HG03175 (cell line): Measurements from ENCODE around the gene CHSY1.

Experiments
- ATAC-seq: cut with Tn5 transposase; IDR thresholded peaks from one replicate; pipeline ENCODE4 v1.9.1; 2021; ENCODE audit warnings: mild to moderate bottlenecking, moderate library complexity; ENCODE audit not compliant: unreplicated experiment

CHSY1 gene

DNA sequence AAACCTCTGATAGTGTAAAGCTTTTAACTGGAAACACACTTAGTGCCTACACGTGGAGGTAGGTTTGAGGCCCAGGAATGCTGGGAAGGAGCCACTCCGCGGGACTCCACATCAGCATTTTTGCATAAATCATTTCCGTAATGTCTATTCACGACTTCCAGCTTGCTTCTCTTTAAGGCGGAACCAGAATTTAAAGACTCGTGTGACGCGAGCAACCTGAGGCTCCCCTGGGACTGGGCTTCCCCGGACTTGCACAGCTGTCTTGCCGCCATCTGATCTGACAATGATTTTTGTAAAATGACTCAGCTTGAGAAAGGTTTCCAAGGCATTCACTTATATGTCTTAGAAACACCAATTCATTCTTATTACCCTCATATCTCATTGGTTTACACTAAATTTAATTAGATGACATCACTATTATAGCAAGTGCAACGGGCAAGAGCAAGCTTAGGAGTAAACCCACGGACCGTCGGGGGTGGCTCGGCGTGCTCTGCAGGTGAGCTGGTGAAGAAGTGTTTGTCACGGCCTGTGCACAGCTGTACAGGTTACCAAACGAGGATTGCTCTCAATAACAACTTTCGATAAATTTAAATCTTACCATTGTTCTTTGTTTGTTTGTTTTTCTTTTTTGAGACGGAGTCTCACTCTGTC is 95.2 kb downstream of the CHSY1 start:
- ATAC-seq: peak; percentile 91

DNA sequence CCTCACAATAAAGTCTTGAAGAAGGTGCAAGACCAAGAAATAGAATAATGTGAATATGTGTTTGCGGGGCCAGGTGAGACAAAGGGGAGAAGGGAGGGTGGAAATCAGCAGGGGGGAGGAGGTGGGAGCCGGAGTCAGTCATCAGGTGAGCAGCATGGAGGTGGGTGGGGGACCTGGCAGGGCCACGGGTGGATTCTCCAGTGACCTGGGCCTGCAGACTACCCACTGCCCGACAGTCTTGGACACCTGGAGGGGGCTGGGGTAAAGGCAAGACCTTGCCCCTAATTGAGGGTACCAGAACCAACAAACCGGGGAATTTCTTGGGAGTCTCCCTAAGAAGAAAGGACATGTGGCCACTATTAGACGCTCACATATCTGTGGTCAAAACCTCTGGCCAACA is 95.8 kb downstream of the CHSY1 start:
- ATAC-seq: no peak

DNA sequence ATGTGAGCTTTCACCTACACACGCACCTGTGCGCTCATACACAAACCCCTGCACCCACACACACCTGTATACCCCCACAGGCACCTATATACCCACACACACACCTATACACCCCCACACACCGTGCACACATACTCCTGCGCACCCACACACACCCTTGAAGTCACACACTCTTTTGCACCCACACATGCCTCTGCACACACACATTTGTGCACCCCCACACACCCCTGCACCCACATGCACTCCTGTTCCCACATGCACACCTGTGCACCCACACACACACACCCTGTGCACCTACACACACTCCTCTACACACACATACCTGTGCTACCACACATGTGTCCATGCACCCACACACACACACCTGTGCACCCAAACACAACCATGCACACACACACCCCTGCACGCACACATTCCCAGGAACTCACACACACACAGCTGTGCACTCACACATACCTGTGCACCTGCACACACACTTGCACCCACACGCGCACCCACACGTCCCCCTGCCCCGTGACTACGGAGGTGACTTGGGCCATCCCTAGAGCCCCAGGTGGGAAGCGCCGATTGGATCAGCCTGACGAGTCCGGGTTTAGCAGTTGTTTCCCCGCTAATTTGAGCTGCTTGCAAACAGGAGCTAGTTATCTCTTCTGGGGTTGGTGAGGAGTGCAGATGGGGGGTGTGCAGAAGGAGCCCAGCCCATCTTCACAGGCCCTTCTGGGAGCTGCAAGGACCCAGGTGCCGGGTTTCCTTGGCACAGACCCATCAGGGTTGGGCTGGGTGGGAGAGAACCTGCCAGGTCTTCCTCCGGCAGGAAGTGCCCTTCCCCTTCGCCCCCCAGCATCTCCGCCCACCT is 97.8 kb downstream of the CHSY1 start:
- no peak for ATAC-seq

DNA sequence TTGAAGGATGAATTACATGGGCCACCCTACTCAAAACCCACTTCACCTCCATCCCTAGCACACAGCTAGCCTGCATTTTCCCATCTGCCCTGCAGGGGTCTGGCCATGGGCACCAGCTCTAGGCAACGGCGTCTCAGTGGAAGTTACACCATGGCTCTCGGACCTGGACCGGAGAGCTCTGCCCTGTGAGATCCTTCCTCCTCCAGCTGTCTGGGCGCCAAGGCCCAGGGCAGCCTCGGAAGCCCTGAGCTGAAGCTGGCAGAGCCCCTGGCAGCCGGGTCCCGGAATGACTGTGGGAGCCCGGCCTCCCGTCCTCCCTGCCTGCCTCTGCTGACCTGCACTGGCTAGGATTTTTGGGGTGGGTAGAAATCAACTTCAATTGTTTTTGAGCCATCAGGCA is 98.9 kb downstream of the CHSY1 start:
- no peak for ATAC-seq

DNA sequence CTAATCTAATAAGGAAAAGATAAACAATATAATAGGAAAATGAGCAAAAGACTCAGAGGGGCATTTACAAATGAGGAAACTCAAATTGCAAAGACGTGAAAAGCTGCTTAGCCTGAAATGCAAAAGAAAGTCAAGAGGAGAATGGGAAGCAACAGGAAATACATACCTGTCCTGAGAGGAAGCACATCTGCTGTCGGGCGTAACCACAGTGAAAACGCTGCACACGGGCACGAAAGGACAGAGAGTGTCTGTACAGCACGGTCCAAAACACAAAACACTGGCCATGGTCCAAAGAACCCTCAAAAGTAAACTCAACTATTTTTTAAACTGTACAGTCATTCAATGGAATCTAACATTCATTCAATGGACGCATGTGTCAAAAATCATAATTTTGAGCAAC is 100.6 kb downstream of the CHSY1 start:
- ATAC-seq: no peak

DNA sequence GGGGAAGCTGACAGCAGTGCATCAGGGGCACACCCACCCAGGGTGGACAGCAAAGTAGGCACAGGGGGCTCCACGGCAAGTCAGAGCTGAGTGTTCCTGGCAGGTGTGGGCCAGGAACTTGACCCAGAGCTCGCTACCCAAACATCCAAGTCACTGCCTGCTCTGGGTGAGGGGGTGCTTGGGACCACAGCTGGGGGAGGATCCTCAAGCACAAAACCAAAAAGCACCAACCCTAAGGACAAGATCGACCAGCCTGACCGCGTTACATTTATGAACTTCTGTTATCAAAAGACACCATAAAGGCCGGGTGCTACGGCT is 101.2 kb downstream of the CHSY1 start:
- no peak for ATAC-seq

DNA sequence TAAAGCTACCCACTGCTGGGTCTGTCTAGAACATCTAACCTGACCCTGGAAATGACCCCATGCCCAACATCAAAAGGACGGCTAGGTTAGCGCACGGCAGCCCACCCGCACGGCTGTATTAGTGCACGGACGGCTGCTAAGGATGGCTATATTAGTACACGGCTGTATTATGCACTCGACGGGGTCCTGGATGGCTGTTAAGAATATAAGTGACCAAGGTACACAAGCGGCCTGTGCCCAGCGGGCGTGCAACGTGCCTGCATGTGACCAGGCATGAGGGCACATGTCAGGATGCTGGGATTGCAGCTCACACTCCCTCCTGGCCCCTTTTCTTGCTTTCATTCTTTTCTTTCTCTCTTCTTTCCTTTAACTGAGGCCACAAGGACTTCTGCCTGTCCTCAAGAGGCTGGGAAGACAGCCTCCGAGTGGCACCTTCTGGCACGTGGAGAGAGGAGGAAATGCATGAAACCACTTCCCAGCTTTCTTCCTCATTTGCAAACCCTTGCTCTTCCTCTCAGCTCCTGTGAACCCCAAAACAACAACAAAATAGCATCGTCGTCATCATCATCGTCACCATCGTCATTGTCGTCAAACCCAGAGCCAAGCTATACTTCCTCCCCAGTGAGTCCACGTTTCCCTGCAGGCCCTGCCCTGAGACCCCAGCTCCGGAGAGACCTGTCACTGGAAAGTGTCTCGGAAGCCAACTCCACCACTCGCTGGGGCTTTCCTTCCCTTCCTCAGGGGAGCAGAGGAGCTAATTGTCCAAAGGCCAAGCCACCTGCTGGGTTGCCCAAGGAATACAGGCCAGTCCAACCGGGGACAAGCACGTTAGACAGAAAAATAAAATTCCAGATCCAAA is 101.8 kb downstream of the CHSY1 start:
- no peak for ATAC-seq

DNA sequence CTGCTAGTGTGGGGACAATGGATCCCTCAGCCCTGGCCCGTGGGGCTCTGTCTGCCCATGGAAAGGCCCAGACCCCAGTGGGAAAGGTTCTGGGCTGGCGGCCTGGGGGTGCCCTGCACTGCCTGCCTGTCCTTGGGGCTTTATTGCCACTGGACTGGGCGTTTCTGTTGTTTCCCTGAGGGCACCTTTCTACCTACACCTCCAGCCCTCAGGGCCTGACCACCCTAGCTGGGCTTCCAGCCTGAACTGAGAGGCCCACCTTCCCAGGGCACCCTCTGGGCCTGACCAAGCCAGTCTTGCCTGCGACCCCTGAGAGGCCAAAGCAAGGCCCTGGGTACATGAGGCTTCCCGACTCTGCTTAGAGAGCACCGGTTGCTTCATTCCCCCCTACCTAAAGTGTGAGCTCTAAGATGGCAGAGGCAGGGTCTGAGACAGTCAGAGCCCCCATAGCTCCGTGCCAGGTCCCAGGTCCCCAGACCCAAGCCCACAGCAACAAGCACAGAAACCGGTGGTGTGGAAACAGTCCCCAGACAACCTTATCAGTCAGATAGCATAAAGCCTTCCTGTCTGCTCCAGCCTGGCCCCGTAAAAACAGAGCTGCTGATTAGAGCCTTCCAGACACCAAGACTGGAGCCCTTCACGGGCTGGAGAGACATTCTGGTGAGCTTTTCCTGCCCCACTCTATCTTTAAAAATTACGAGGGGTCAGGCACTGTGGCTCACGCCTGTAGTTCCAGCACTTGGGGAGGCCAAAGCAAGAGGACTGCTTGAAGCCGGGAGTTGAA is 102.8 kb downstream of the CHSY1 start:
- no peak for ATAC-seq

DNA sequence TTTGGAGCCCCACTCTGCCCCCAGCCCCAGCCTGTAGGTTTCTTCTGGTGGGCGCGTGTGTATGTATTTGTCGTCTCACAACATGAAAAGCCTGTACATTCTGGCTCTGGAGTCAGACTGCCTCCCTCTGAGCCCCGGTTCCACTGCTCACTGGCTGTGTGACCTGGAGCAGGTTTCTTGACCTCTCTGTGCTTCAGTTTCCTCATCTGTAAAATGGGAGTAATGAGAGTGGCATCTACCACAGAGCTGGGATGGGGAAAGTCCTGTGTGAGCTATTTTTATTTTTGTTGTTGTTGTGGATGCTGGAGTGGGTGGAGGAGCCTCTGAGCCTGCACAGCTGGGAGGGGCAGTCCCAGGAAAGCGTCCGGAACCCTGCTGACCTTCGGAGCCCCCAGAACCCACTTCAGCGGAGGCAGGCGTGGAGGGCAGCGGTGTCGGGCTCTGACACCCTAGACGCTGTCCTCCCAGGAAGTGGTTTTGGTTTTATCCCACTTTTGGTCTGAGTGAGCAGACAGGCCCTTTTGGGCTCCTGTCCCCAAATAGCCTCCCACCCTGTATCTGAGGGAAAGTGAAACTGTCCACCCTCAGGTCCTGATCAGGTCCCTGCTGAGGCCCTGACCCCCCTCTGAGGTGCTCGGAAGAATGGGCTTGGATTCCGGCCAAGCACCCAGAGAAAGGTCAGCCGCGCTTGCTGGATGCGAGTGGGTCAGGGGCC is 103.5 kb downstream of the CHSY1 start:
- ATAC-seq: no peak

DNA sequence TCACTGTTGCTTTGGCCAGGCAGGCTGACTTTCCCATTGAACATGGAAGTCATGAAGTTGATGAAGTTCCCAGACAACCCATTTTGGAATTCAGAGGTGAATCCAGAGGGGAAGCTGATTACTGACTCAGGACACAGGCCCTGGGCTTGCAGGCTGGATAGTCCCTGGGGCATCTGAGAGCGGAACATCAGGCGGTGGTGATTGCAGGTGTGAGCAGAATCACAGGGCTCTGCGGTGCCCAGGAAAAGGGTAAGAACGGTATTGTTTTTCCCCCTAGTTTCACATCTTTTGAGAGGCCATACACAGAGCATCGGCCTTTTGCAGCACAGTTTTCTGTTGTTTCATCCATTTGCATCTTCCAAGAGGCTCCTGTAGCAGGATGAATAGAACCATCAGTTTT is 104.7 kb downstream of the CHSY1 start:
- no peak for ATAC-seq

DNA sequence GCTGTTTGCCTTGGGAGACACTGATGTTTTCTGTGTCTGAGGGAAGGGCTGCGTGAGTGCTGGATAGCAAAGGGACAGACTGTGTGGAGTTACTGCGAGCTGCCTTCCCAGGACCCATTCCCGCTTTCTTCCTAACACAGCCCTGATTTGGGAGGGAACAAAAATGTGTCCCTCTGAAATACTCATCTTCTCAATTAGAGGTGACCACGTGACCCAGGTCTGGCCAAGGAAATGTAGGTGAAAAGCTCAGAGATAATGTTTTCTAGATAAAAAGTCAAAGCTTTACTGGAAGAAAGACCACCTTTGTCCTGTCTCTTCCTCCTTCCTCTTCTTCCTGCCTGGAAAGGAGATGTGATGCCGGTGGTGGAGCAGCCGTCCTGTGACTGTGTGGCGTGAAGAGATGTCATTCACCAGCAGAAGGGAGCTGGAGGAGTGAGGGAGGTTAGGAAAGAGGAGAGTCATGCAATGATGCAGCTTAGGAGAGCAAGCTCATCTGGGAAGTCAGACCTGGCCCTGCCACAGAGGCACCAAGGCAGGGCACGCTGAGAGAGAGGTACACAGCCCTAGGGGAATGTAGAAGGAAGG is 105.6 kb downstream of the CHSY1 start:
- no peak for ATAC-seq

DNA sequence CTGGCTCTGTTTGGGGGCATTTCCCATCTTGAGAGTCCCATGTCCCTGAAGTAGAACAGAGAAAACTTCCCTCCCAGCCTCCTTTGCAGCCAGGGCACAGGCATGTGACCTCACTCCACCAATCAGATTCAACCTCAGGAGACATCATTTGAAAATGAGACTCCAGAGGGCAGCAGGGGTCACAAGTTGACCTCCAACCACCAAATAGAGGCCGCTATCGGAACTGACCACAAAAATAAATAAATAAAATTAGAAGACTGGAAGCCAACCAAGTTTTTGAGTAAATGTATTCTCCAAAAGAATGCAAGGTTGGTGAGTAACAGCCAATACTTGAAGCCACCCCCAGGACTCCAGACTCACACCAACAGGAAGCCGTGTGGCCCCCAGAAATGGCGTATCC is 106.5 kb downstream of the CHSY1 start:
- no peak for ATAC-seq

DNA sequence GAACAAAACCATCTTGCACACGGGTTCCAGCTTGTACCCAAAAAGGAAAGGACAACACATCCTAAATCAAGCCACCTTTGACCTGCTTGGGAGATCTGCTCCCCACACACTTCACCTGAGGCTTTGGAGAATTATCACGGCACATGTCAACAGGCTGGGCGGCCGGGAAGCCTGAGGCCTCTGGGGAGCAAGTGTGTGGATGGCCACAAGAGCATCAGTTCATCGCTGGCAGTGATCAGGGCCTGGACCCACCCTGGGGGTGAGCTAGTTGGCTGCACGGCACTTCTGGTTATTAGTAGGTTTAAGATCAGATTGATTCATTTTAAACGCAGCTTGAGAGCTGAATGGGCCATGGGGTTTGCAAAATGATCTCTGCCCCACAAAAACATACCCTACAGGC is 108.5 kb downstream of the CHSY1 start:
- ATAC-seq: no peak

DNA sequence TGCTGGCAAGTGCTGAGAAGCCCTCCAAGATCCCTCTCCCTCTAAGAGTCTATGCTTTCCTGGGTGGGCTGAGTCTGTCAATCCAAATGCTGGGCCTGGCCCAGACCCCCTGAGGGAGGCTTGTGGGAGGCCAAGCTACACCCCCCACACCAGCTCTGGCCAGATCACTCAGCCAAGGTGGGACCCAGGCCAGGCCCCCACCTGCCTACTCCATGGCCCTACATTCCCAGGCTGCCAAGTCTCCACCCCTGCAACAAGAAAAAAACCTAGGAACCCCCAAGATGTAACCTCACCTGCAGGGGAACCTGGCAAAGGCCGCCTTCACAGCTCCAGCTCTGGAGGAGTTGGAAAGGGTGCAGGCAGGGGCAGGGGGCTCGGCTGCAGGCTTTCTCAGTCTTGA is 109.1 kb downstream of the CHSY1 start:
- ATAC-seq: no peak

DNA sequence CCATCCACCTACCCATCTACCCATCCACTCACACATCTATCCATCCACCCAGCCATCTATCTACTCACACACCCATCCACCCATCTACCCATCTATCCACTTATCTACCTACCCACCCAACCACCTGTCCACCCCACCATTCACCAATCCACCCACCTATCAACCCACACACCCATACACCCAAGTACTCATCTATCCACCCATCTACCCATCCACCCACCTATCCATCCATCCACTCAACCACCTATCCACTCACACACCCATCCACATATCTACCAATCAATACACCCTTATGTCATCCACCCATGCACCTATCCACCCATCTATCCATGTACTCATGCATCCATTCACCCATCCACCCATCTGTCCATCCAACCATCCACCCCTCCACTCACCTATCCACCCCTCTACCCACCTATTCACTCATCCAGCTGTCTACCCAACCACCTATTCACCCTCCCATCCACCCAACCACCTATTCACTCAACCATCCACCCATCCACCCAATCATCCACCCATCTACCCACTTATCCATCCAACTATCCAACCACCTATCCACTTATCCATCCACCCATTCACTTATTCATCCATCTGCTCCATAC is 109.8 kb downstream of the CHSY1 start:
- no peak for ATAC-seq

DNA sequence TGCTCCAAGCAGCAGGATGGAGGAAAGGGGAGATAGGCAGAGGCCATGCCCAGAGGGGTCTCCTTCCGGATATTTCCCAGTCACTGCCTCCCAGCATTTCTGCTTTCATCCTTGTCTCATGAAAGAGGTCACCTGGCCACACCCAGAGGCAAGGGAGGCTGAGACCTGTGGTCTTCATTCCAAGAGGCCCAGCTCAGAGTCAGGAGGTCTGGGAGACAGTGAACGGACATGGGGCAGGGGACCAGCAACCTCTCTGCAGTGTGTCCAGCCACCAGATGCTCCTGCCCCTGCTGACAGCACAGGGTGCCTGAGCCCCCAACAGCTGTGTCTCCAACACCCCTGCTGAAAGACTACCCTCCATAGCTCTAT is 111.2 kb downstream of the CHSY1 start:
- no peak for ATAC-seq

DNA sequence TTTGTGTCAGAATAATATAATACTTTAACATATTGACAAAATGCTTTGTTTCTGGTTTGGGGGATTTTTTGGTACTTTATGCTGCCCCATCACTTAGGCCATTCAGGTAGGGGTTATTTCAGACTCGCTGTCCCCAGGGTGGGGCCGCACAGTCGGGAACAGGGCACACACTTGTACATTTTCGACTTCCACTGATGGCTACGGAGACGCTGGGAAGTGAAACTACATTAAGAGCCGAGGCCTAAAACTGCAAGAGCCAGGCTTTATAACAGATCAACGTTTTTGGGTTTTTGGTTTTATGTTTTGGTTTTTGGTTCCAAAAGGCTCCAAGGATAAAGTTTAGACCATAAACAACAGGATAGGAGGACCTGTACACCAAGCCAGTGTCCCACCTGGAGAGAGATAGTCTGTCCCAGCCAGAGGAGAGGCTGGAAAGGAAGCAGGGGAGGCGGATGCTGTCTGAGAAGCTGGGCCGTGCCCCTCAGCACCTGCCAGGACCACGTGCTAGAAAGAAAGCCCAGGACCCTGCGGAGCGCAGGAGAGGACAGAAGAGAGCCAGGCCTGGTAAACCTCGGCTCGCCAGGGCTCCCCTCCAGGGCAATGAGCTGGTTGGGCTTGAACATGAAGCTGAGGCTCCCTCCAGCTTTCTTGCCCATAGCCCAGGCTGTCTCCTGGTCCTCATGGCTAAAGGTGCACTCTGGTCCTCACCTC is 111.7 kb downstream of the CHSY1 start:
- ATAC-seq: no peak

DNA sequence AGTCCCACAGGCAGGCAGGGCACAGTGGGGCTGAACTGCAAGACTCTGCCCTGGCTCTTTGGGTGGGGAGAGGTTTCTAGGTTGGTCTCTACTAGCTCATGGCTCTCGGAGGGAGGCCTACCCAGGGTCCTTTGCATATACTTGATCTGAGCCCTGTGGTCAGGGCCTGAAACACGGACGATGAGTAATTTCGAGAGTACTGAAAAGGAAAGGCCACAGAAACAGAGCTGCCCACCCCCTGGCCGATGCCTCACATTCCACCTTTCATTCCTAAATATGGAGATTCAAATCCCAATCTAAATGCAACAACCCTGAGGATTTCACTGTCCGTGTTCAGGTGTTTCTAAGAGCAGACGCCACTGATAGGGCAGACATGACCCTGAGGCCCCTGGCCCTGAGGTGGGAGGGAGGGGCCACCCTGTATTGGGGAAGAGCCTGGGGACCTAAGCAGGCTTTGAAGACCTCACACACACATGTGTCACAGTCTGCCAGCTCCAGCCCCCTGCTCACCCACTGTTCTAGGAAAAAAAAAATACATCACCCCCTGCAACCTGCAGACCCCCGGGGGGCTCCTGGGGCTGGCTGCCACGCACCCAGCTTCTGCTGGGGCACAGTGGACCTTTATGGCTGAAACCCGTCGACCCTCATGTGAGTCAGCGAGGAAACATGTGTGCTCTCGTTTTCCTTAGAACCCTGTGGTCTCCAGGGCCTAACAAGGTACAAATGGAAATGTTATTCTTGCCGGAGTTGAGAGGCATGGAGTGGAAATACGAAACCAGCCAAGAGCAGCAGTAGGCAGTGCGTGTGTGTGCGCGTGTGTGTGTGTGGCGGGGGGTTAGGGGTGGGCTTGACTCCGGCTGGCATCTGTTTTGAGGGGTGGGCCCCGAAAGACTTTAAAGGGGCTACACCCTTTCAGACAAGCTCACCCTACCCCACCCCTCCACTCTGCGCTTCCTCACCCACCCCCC is 112.7 kb downstream of the CHSY1 start:
- peak; percentile 70 for ATAC-seq
